Suprapubic skin (tissue), 4 donors: Measurements from ENCODE around the gene LYAR. TPM values are rescaled to one million over a fixed set of nuclear protein-coding genes. Genes with fewer than 3 reads are reported as not detected.

Experiments used
- DNase-seq, 2 donors: peaks; one replicate each; pipeline ENCODE4 v3.0.0-alpha.2; 2019; ENCODE audit warnings: low spot score in 2 of 2
- H3K27ac ChIP-seq: fragments of 200-600 bp; sonication (generic); one replicate; pipeline ENCODE4 v1.5.1; 2019
- H3K27me3 ChIP-seq: fragments of 200-600 bp; sonication (generic); one replicate; pipeline ENCODE4 v1.5.1; 2019
- H3K36me3 ChIP-seq: fragments of 200-600 bp; sonication (generic); one replicate; pipeline ENCODE4 v1.5.1; 2019
- H3K4me1 ChIP-seq: fragments of 200-600 bp; sonication (generic); one replicate; pipeline ENCODE4 v1.5.1; 2019
- H3K4me3 ChIP-seq: fragments of 200-600 bp; sonication (generic); one replicate; pipeline ENCODE4 v1.5.1; 2019; ENCODE audit warnings: mild to moderate bottlenecking
- H3K9me3 ChIP-seq: fragments of 200-600 bp; sonication (generic); one replicate; pipeline ENCODE4 v1.5.1; 2019
- CTCF ChIP-seq, 2 donors: fragments of 200-600 bp in 1 of 2; fragments of 450-650 bp in 1 of 2; sonication (generic) in 1 of 2; IDR thresholded peaks; one replicate each; pipeline ENCODE4 v1.5.1; 2016 to 2019; ENCODE audit warnings: antibody characterized with exemption in 2 of 2, mild to moderate bottlenecking in 1 of 2, moderate library complexity in 1 of 2
- EP300 ChIP-seq: sonication (generic); formaldehyde crosslinking; IDR thresholded peaks from one replicate; pipeline ENCODE4 v1.6.1; 2017; ENCODE audit warnings: antibody characterized with exemption
- POLR2A ChIP-seq, 2 donors: fragments of 450-650 bp; IDR thresholded peaks; one replicate each; pipeline ENCODE4 v1.6.1; 2017; ENCODE audit warnings: antibody characterized with exemption in 2 of 2, mild to moderate bottlenecking in 2 of 2, moderate library complexity in 2 of 2
- POLR2AphosphoS5 ChIP-seq, 3 donors: sonication (generic); formaldehyde crosslinking; IDR thresholded peaks; one replicate each; pipeline ENCODE4 v1.6.1; 2017; ENCODE audit warnings: antibody characterized with exemption in 3 of 3
- whole genome bisulfite sequencing: methylation state at CpG from one replicate; pipeline ENCODE4 v1.1.5; 2018; 5-methylcytosine and 5-hydroxymethylcytosine counted together
- total RNA-seq, 4 donors: library from RNA; depleted of rRNA; stranded (reverse); fragments of >200 nt; gene quantifications; one replicate each; pipeline ENCODE4 v1.1.0, GENCODE V29; 2016

The LYAR gene
- total RNA-seq, 4 donors from 2014 or later: 7.9 to 12.8 (median 10.7) TPM

- Histone ChIP-seq H3K27me3 (no peaks in the 10 kb centered on the region), H3K9me3 (no peaks in the 10 kb centered on the region), H3K4me1 (no peaks in the 10 kb centered on the region), H3K27ac (no peak overlapping the region), H3K36me3 (no peaks in the 10 kb centered on the region), H3K4me3 (no peak overlapping the region)
- TF ChIP-seq POLR2A (IDR thresholded peaks at IDR 0.05): no peak
- no peak for TF ChIP-seq POLR2AphosphoS5 (IDR thresholded peaks at IDR 0.05)
- no peak for TF ChIP-seq CTCF (IDR thresholded peaks at IDR 0.05)
- no peak for TF ChIP-seq EP300
- DNase-seq: no peak
- WGBS: 39% methylated on average over 11 of the region's 11 CpGs
Measured at GRCh38 chr4:4333265-4333706, 43.3 kb upstream of the LYAR start.

- Histone ChIP-seq H3K27me3 (no peaks in the 10 kb centered on the region), H3K36me3 (no peaks in the 10 kb centered on the region), H3K27ac (no peak overlapping the region), H3K9me3 (no peaks in the 10 kb centered on the region), H3K4me1 (no peaks in the 10 kb centered on the region), H3K4me3 (no peak overlapping the region)
- 83% methylated on average over 3 of the region's 3 CpGs for WGBS
- TF ChIP-seq POLR2A (IDR thresholded peaks at IDR 0.05) (no peak), POLR2AphosphoS5 (IDR thresholded peaks at IDR 0.05) (no peak), CTCF (IDR thresholded peaks at IDR 0.05) (no peak), EP300 (no peak)
- DNase-seq: no peak
Measured at GRCh38 chr4:4332529-4332928, 42.6 kb upstream of the LYAR start.

- no peaks in the 10 kb centered on the region for H3K36me3 ChIP-seq
Measured at GRCh38 chr4:4330794-4331193, 40.8 kb upstream of the LYAR start.

GRCh38 chr4:4329496-4329895 is 39.5 kb upstream of the LYAR start:
- no peaks in the 10 kb centered on the region for H3K9me3 ChIP-seq
- no peak for DNase-seq
- H3K4me3 ChIP-seq: no peak overlapping the region
- H3K27ac ChIP-seq: no peak overlapping the region
- H3K27me3 ChIP-seq: no peaks in the 10 kb centered on the region
- no peaks in the 10 kb centered on the region for H3K4me1 ChIP-seq
- H3K36me3 ChIP-seq: no peaks in the 10 kb centered on the region
- TF ChIP-seq POLR2A (IDR thresholded peaks at IDR 0.05): no peak
- TF ChIP-seq POLR2AphosphoS5 (IDR thresholded peaks at IDR 0.05): no peak
- no peak for TF ChIP-seq CTCF (IDR thresholded peaks at IDR 0.05)
- no peak for TF ChIP-seq EP300
- 94% methylated on average over 10 of the region's 10 CpGs for WGBS

More at GRCh38 chr4:4330794-4331193, 40.8 kb upstream of the LYAR start:
- TF ChIP-seq CTCF (IDR thresholded peaks at IDR 0.05) (no peak), POLR2AphosphoS5 (IDR thresholded peaks at IDR 0.05) (no peak), POLR2A (IDR thresholded peaks at IDR 0.05) (no peak), EP300 (no peak)
- Histone ChIP-seq H3K27ac (no peak overlapping the region), H3K27me3 (no peaks in the 10 kb centered on the region), H3K4me3 (no peak overlapping the region), H3K9me3 (no peaks in the 10 kb centered on the region), H3K4me1 (no peaks in the 10 kb centered on the region)
- WGBS: 98% methylated on average over 5 of the region's 5 CpGs
- DNase-seq: no peak

GRCh38 chr4:4328840-4329239 is 38.9 kb upstream of the LYAR start:
- no peaks in the 10 kb centered on the region for H3K9me3 ChIP-seq
- DNase-seq: peak in 1 of 2 donors; percentile 26
- no peak overlapping the region for H3K27ac ChIP-seq
- 96% methylated on average over 4 of the region's 4 CpGs for WGBS
- H3K27me3 ChIP-seq: no peaks in the 10 kb centered on the region
- TF ChIP-seq POLR2A (IDR thresholded peaks at IDR 0.05): no peak
- TF ChIP-seq POLR2AphosphoS5 (IDR thresholded peaks at IDR 0.05): no peak
- no peak for TF ChIP-seq EP300
- TF ChIP-seq CTCF (IDR thresholded peaks at IDR 0.05): no peak
- H3K4me1 ChIP-seq: no peaks in the 10 kb centered on the region
- no peak overlapping the region for H3K4me3 ChIP-seq
- H3K36me3 ChIP-seq: no peaks in the 10 kb centered on the region
